OCI-LY3 (cell line): ENCODE results near the gene GLI2.

Source experiments
- EZH2phosphoT487 ChIP-seq: fragments of 200-600 bp; shearing (Covaris generic); IDR thresholded peaks from 2 replicates; pipeline ENCODE4 v1.6.1; 2018; ENCODE audit warnings: antibody characterized with exemption, mixed run types, low read depth
- TF ChIP-seq, protein P1 (sequence below): fragments of 200-600, 300-600 bp; sonication (generic); IDR thresholded peaks from 2 replicates; pipeline ENCODE4 v1.5.1; 2014; ENCODE audit warnings: antibody characterized with exemption, low read length, low read depth

DNA sequence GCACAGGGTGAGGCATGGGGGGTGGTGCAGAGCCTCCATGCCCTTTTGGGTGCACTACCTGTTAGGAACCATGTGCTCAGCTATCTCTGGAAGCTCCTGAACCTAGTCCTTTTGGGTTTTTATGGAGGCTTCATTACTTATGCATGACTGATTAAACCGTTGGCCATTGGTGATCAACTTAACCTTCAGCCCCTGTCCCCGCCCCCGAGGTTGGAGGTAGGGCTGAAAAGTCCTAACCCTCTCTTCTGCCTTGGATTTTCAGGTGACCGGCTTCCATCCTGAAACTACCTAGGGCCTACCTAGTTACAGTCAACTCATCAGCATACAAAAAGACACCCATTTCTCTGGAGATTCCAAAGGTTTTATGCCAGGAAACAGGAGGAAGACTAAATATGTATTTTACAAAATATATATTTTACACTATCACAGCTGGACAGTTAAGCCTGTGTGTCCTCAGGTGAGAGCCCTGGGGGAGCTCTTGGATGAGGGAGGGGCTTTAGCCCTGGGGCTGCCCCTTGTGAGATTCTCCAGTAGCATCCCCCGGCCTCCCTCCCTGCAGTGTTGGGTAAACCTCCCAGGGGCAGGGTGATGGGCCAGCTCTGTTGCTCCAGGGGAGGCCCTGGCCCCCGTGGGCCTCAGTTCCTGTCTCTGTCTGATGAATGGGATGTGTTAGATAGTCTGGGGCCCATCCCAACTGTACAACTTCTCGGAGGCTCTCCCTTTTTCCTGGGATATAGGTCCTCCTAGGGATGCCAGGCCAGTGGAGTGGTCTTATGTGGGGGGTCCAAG is 24.1 kb downstream of the GLI2 start:
- TF ChIP-seq, protein P1, sequence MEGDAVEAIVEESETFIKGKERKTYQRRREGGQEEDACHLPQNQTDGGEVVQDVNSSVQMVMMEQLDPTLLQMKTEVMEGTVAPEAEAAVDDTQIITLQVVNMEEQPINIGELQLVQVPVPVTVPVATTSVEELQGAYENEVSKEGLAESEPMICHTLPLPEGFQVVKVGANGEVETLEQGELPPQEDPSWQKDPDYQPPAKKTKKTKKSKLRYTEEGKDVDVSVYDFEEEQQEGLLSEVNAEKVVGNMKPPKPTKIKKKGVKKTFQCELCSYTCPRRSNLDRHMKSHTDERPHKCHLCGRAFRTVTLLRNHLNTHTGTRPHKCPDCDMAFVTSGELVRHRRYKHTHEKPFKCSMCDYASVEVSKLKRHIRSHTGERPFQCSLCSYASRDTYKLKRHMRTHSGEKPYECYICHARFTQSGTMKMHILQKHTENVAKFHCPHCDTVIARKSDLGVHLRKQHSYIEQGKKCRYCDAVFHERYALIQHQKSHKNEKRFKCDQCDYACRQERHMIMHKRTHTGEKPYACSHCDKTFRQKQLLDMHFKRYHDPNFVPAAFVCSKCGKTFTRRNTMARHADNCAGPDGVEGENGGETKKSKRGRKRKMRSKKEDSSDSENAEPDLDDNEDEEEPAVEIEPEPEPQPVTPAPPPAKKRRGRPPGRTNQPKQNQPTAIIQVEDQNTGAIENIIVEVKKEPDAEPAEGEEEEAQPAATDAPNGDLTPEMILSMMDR = no peak
- TF ChIP-seq EZH2phosphoT487 = no peak
